ENCODE data around the gene ADAM33. TPM values are rescaled to one million over a fixed set of nuclear protein-coding genes. Genes with fewer than 3 reads are reported as not detected.

The ADAM33 gene
- total RNA-seq, 1 donor from 2014 or later, result 34.7 TPM

- no peak for TF ChIP-seq CTCF (IDR thresholded peaks at IDR 0.05)
- H3K9me3 Mint-ChIP-seq (ENCODE audit: unreplicated experiment), result no peaks in the 10 kb centered on the region
- H3K4me1 Mint-ChIP-seq (ENCODE audit: unreplicated experiment), result peaks cover 51% of the 10 kb centered on the region
- DNase-seq (ENCODE audit: extremely low spot score, unreplicated experiment), result no peak
- H3K27me3 Mint-ChIP-seq (ENCODE audit: unreplicated experiment), result no peaks in the 10 kb centered on the region
- H3K4me3 Mint-ChIP-seq (ENCODE audit: unreplicated experiment), result peak overlapping the region; percentile 72
- no peaks in the 10 kb centered on the region for H3K36me3 Mint-ChIP-seq (ENCODE audit: unreplicated experiment)
- H3K27ac Mint-ChIP-seq (ENCODE audit: unreplicated experiment), result peak overlapping the region; percentile 81
Observed at GRCh38 chr20:3681352-3681930, 369 bp downstream of the ADAM33 start.

- Mint-ChIP-seq H3K9me3 (ENCODE audit: unreplicated experiment) (no peaks in the 10 kb centered on the region), H3K4me3 (ENCODE audit: unreplicated experiment) (peak overlapping the region; percentile 72), H3K4me1 (ENCODE audit: unreplicated experiment) (peaks cover 52% of the 10 kb centered on the region), H3K27me3 (ENCODE audit: unreplicated experiment) (no peaks in the 10 kb centered on the region), H3K27ac (ENCODE audit: unreplicated experiment) (peak overlapping the region; percentile 94), H3K36me3 (ENCODE audit: unreplicated experiment) (no peaks in the 10 kb centered on the region)
- DNase-seq (ENCODE audit: extremely low spot score, unreplicated experiment), result no peak
- TF ChIP-seq CTCF (IDR thresholded peaks at IDR 0.05), result no peak
Observed at GRCh38 chr20:3680701-3681351, 984 bp downstream of the ADAM33 start.

GRCh38 chr20:3679749-3680700 is 1.8 kb downstream of the ADAM33 start:
- H3K27ac Mint-ChIP-seq (ENCODE audit: unreplicated experiment), result peak overlapping the region; percentile 94
- no peaks in the 10 kb centered on the region for H3K9me3 Mint-ChIP-seq (ENCODE audit: unreplicated experiment)
- H3K27me3 Mint-ChIP-seq (ENCODE audit: unreplicated experiment), result peaks cover 6% of the 10 kb centered on the region
- no peaks in the 10 kb centered on the region for H3K36me3 Mint-ChIP-seq (ENCODE audit: unreplicated experiment)
- DNase-seq (ENCODE audit: extremely low spot score, unreplicated experiment), result no peak
- H3K4me1 Mint-ChIP-seq (ENCODE audit: unreplicated experiment), result peaks cover 52% of the 10 kb centered on the region
- H3K4me3 Mint-ChIP-seq (ENCODE audit: unreplicated experiment), result peak overlapping the region; percentile 59
- TF ChIP-seq CTCF (IDR thresholded peaks at IDR 0.05), result no peak

- DNase-seq (ENCODE audit: extremely low spot score, unreplicated experiment), result no peak
- Mint-ChIP-seq H3K4me3 (ENCODE audit: unreplicated experiment) (peak overlapping the region; percentile 40), H3K36me3 (ENCODE audit: unreplicated experiment) (no peaks in the 10 kb centered on the region), H3K27ac (ENCODE audit: unreplicated experiment) (peak overlapping the region; percentile 94), H3K27me3 (ENCODE audit: unreplicated experiment) (peaks cover 10% of the 10 kb centered on the region), H3K4me1 (ENCODE audit: unreplicated experiment) (peaks cover 52% of the 10 kb centered on the region), H3K9me3 (ENCODE audit: unreplicated experiment) (no peaks in the 10 kb centered on the region)
- TF ChIP-seq CTCF (IDR thresholded peaks at IDR 0.05), result no peak
Observed at GRCh38 chr20:3678856-3679720, 2.7 kb downstream of the ADAM33 start.

Data from osteocyte (in vitro differentiated cells).